GM12891 (cell line): ENCODE measurements around the gene TRIO.

Source experiments
- POLR2A ChIP-seq: IDR thresholded peaks from 2 replicates; pipeline ENCODE4 v1.6.1; 2011; ENCODE audit warnings: low read depth, low read length, control low read depth
- POLR2AphosphoS5 ChIP-seq: IDR thresholded peaks from 2 replicates; pipeline ENCODE4 v1.6.1; 2011; ENCODE audit warnings: low read depth, low read length, control low read depth
- TAF1 ChIP-seq: IDR thresholded peaks from 2 replicates; pipeline ENCODE4 v1.6.1; 2011; ENCODE audit warnings: low read depth, low read length, control low read depth

DNA sequence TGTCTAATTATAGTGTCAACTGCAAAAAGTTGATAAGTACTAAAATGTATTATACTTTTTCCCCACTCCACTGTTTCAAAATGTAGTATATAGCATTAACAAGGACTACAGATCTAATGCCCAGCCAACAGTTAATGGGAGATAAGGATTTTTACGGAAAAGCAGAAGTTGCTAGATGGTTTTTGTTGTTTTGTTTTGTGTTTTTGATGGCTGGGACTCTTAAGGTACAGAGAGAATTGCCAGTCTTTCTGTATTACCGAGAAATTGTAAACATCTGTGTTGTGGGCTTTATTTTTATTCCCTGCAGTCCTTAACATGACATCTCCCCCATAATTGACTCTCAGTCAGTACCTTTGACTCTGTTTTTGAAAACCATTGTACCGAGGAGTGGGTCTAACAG is 44.0 kb downstream of the TRIO start:
- no peak for TF ChIP-seq TAF1
- TF ChIP-seq POLR2AphosphoS5: no peak
- TF ChIP-seq POLR2A: no peak
